ENCODE results near the gene TMEM183A.

DNA sequence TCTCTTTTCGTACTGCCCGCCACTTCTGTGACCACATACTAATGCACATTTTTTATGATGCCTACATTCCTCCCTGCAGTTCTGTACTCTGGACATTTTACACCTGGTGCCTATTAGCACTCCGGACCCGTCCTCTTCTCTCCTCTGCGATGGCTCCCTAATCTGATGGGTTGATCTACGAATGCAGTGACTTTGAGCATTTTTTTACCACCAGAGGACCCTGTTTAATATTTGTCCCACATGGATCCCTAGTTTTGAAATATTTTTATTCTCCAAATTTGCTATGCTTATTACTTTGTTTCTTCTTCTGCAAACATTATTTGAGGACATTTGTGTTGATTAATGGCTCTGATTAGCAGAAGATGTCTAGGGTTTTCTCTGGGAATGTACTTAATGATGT is 24.3 kb downstream of the TMEM183A start:
- TF ChIP-seq POLR2AphosphoS5 (IDR thresholded peaks at IDR 0.05; ENCODE audit: borderline replicate concordance, low read depth, low read length) (no peak), EZH2 (IDR thresholded peaks at IDR 0.05) (no peak), FOXP2 (optimal IDR thresholded peaks at IDR 0.05; ENCODE audit: control extremely low read depth, extremely low read length, insufficient read depth) (no peak)

Data from SK-N-MC (cell line).